ENCODE results near the gene PRKAA2.

Gene PRKAA2

DNA sequence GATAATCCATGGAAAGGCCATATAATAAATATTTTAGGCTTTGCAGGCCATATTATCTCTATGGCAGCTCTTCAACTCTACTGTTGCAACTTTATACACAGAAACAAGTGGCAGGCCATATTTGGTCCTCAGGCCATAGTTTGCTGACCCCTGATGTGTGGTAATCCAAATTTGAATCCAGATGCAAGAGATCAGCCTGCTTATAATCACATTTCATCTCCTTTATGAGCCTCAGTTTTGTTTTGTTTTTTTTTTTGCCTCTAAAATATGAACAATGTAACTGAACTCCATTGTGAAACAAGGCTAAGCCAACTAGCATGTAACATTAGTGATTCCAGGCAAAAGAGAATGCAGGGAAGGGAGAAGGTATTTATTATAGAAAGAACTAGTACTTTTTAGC lies 81.6 kb downstream of the PRKAA2 start:
- DNase-seq = no peak

- DNase-seq = no peak
Measured at GRCh38 chr1:56728964-56729363, 83.8 kb downstream of the PRKAA2 start.

DNA sequence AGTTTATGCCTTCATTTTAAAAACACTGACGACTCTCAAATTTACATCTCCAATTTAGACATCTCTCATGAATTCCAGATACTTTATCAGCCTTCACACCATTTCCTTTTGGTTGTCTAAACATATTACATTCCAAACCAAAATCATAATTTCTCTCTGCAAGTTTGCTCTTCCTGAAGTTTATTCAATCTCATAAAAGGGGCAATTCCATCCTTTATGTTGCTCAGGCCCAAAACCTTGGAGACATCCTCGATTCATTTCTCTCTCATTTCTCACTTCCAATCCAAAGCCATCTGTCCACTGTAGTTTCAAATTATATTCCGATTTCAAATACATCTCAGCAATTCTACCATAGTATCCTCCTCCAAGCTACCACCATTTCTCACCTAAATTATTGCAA lies 100.1 kb downstream of the PRKAA2 start:
- DNase-seq = no peak

DNA sequence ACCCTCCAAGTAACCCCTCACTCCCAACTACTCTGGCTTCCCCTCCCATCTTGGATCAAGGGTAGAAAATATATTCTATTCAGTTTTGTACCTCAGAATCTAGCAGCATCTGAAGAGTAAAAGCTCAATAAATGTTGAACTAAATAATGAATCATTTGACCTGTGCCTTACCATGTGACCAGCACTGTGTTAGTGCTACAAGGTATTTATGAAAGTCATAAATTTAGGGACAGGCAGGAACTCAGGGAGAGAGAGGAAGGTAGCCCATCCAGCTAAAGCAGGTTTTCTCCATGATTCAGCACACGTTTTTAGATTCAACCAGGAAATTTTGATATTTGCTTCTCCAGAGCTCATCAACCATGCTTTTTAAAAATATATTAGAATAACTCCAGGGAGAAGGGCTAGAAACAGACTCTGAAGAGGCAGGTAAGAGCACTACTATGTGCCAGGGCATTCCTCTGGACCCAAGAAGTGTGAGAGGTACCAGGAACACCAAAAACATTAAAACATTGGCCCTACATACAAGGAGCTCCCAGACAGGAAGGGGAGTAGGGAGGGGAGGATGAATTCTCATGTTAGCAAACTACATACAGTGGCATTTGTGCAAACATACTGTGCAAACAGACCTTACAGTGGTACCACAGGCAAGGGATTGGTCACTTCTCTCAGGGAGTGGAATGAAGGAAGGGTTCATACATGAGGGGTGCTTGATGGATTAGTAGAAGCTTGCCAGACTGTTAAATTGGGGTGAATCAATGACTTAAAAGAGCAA lies 109.8 kb downstream of the PRKAA2 start:
- DNase-seq = peak; percentile 4

- DNase-seq = no peak
Measured at GRCh38 chr1:56755911-56756310, 110.8 kb downstream of the PRKAA2 start.

- no peak for DNase-seq
Measured at GRCh38 chr1:56758135-56758534, 113.0 kb downstream of the PRKAA2 start.

DNA sequence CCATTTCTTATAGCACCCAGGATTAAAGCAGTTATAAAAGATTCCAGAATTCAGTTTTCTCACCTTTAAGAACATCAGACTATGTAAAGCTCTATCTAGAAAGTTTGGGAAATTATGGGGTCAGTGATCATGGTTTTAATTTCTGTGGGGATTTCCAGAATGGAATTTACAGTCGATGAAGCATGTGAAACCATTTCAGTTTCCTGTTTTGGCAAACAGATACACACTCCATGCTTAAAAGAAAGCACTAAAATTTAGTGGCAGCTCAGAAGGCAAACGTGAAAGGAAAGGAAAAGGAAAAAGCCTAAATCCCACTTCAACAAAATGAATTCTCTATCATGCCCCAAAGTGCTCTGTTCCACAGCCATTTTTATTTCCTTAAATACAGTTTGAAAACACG lies 113.7 kb downstream of the PRKAA2 start:
- no peak for DNase-seq

Data from NCI-H774 (cell line).